MV-4-11 (cell line): Measurements from ENCODE around the gene KCNB1.
A peak's percentile ranks its signal among the peaks of the same experiment; 100 is the strongest.

ENCODE experiments used
- DNase-seq: peaks from one replicate; lab custom pipeline; 2025; lab: John Stamatoyannopoulos, UW

KCNB1 gene

DNA sequence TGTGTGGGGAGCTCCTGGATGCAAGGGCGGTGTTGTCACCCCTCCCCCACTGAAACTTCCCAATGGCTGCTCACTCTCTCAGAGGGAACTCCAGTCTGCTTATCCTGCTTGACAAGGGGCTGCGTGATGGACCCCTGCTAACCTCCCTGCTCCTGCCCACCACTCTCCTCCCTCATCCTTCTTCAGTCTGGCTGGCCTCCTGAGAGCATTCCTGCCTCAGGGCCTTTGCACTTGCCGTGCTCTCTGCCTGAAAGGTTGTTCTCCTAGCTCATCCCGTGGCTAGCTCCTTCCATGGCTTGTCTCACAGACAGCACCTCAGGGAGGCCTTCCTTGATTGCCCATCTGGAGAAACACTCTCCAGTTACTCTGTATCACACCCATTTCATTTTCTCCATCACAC is 130.7 kb downstream of the KCNB1 start:
- DNase-seq, result no peak

DNA sequence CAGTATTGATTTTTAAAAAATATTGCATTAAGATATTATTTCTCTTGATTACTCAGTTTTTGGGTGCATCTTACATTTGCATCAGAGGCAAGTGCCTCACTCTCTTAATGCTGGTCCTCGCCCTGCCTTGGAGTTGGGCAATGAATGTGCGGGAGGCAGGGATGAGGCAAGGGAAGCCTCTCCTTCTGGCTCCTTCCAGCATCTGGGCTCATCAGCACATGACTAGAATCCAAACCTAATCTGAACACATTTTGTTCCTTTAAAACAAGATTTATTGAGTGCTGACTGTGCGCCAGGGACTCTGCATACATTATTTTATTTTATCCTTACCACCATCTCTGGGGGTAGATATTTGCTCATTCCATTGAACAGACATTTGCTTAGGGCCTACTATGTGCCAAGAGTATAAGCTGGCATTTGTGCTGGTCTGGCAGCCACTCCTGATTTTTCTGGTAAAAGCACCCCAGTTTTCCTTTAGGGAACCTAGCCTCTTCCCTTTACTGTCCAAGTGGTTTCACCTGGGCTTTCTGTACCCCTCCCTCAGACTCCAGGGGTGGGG is 132.7 kb downstream of the KCNB1 start:
- DNase-seq, result no peak

DNA sequence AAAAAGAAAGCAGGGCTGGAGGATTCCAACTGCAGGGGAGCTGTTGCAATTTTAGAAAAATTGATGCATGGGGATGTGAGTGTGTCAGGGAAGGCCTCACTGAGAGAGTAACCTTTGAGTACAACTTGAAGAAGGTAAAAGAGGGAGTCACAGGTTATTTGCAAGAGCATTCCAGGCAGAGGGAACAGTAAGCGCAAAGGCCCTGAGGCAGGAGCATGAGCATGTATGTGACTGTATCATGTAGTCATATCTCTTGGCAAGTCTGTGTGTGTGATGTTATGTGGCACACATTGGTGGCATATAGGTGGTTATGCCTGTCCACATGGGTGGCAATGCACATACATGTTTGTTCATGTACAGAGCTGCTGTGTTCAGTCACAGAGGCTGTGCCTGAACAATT is 133.4 kb downstream of the KCNB1 start:
- DNase-seq, result no peak

- no peak for DNase-seq
Measured at GRCh38 chr20:49348563-49348962, 133.9 kb downstream of the KCNB1 start.

GRCh38 chr20:49347156-49347555 is 135.3 kb downstream of the KCNB1 start:
- no peak for DNase-seq

GRCh38 chr20:49346682-49347081 is 135.8 kb downstream of the KCNB1 start:
- DNase-seq, result no peak

GRCh38 chr20:49345524-49345923 is 136.9 kb downstream of the KCNB1 start:
- no peak for DNase-seq

GRCh38 chr20:49344975-49345374 is 137.5 kb downstream of the KCNB1 start:
- no peak for DNase-seq

- no peak for DNase-seq
Measured at GRCh38 chr20:49344140-49344539, 138.3 kb downstream of the KCNB1 start.

- DNase-seq, result no peak
Measured at GRCh38 chr20:49343246-49343645, 139.2 kb downstream of the KCNB1 start.

- DNase-seq, result no peak
Measured at GRCh38 chr20:49340161-49340966, 142.1 kb downstream of the KCNB1 start.

GRCh38 chr20:49339123-49339522 is 143.3 kb downstream of the KCNB1 start:
- DNase-seq, result no peak

DNA sequence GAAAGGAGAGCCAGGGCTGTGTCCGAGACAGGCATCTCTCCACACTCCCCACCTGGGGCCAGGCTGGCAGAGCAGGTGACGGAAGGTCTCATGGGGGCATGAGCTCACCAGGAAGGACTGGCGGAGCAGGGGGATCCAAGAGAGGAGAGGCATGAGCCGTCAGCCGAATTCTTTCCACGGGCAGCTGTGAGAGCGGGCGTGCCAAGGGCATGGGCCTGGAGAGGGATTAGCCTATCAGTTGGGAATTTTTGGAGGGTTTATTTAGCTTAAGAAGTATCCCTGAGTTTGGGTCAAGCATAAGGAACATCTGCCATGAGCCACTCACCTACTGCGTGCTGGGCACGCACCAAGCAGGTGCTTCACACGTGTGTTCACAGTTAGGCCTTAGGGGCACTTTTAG is 144.4 kb downstream of the KCNB1 start:
- DNase-seq, result no peak

- DNase-seq, result no peak
Measured at GRCh38 chr20:49337357-49337756, 145.1 kb downstream of the KCNB1 start.

DNA sequence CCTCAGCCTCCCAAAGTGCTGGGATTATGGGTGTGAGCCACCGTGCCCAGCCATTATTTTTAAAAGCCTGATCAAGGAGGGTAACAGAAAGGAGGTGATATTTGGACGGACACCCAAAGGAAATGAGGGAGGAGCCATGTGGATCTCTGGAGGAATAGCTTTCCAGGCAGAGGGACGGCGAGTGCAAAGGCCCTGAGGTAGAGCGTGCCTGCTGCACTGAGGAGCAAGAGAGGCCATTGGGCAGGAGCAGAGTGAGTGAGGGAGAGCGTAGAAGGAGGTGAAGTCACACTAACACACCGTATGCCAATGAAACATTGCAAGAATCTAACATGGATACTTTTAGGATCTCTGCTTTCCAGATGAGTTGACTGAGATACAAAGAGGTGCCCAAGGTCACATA is 145.7 kb downstream of the KCNB1 start:
- no peak for DNase-seq

DNA sequence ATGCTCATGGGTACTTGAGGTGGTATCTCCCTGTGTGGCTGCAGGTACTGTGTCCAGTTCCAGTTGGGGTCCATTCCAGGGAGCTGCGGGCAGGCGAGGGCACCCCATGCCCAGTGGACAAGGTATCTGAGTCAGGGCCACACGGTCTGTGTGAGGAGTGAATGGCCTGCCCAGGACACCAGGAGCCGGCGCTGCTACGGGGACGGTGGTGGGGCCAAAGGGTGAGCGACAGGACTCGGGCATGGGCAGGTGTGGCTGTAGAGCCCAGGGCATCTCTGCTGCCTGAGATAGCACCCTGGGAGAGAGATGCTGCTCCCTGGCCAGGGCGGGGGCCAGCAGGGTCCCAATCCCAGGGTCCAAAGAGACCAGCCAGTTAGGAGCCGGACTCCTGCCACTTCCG is 147.0 kb downstream of the KCNB1 start:
- no peak for DNase-seq

DNA sequence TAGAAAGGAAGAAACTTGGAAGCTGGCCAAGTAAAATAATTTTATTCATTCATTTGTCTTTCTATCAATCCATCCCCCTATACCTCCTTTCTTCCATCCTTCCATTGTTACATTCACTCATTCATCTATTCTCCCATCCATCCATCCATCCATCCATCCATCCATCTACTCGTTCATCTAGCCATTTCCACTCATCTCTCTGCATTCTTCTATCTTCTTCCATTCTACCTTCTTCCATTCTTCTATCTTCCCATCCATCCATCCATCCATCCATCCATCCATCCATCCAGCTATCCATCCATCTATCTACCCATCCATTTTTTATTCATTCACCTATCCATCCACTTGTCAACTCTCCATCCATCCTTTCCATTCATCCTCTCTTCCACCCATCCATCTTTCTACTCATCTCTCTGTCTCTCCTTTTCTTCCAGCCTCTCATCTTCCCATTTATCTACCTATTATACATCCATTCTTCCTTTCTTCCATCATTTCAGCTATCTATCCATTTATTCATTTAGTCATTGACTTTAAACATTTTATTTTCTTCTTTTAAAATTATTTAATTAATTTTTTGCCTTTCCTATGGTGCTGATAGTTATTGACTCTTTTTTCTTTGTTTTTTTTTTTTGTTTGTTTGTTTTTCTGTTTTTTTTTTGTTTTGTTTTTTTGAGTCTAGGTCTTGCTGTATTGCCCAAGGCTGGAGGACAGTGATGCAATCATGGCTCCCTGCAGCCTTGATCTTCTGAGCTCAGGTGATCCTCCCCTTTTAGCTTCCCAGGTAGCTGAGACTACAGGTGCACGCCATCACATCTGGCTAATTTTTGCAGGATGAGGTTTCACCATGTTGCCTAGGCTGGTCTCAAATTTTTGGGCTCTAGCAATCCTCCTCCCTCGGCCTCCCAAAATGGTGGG is 151.5 kb downstream of the KCNB1 start:
- no peak for DNase-seq

DNA sequence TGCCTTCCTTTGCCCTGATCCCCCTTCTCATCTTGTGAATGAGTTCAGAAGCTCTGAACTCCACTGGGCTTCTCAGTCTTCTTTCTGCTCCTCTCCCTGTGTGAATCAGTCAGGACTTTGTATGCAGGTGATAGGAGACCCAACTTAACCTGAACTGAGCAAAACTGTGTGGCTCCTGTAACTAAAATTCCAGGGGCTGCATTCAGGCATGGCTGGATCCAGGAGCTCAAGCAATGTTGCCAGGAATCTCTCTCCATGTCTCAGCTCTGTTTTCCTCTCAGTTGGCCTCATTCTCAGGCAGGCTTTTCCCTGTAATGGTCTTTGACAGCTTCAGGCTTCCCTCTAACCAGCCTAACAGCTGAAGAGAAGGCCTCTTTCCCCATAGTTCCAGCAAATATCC is 153.7 kb downstream of the KCNB1 start:
- DNase-seq, result no peak

GRCh38 chr20:49326026-49326425 is 156.4 kb downstream of the KCNB1 start:
- no peak for DNase-seq

DNA sequence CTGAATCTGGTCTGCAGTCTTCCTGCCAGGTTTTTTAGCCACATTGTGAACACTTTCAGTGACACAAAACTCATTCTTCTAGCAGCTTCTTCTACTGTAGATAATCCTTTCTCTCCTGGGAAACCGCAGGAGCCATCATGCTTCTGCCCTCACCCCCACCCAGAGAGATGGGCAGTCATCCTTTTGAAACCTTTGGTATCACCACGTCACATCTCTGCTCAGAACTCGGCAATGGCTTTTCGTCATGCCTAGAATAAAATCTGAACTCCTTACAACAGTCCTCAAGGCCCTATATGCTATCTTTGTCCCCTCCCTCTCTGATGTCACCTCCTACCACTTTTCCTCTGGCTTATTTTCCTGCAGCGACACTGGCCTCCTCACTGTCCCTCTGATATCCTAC is 158.2 kb downstream of the KCNB1 start:
- DNase-seq, result no peak

GRCh38 chr20:49323622-49324238 is 158.7 kb downstream of the KCNB1 start:
- peak; percentile 62 for DNase-seq

GRCh38 chr20:49320460-49320859 is 162.0 kb downstream of the KCNB1 start:
- DNase-seq, result no peak
